Fibroblast of villous mesenchyme (primary cell): Measurements from ENCODE around the gene TRUB1. TPM values are rescaled to one million over a fixed set of nuclear protein-coding genes. Genes with fewer than 3 reads are reported as not detected.

Experiments used
- DNase-seq: peaks from one replicate; pipeline ENCODE4 v3.0.0-alpha.2; 2010; ENCODE audit warnings: low read depth
- H3K4me3 ChIP-seq: 2 replicates; pipeline ENCODE4 v1.5.1; 2011; ENCODE audit warnings: low read depth, mild to moderate bottlenecking, low read length
- total RNA-seq: library from RNA; depleted of rRNA; stranded (reverse); fragments of >200 nt; gene quantifications from 2 replicates; pipeline ENCODE4 v1.2.3, GENCODE V29; 2012
- TF ChIP-seq, protein P1 (sequence below): IDR thresholded peaks from 2 replicates; pipeline ENCODE4 v1.5.1; 2012; ENCODE audit warnings: low read depth, mild to moderate bottlenecking, low read length; ENCODE audit not compliant: insufficient read depth

The TRUB1 gene
- total RNA-seq, 1 donor = 42.3 TPM

DNA sequence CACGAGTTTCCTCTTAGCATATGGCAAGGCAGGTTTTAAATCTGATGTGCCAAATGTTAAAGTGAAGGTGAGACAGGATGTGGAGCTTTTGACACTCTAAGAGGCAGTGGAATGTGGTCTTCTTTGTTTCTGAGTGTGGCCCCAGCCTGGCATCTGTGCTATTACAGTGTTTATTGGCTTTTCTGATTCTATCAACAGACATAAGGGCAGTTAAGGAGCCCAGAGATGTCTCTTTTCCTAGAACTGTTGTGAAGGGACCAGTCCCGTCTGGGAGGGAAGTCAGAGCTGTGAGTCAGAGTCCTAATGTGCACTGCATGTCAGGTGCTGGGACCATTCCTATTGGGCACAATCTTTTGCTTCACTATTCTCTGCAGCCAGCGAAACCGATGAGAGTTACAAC, 32.5 kb downstream of the TRUB1 start:
- DNase-seq = no peak
- no peak overlapping the region for H3K4me3 ChIP-seq
- TF ChIP-seq, protein P1, sequence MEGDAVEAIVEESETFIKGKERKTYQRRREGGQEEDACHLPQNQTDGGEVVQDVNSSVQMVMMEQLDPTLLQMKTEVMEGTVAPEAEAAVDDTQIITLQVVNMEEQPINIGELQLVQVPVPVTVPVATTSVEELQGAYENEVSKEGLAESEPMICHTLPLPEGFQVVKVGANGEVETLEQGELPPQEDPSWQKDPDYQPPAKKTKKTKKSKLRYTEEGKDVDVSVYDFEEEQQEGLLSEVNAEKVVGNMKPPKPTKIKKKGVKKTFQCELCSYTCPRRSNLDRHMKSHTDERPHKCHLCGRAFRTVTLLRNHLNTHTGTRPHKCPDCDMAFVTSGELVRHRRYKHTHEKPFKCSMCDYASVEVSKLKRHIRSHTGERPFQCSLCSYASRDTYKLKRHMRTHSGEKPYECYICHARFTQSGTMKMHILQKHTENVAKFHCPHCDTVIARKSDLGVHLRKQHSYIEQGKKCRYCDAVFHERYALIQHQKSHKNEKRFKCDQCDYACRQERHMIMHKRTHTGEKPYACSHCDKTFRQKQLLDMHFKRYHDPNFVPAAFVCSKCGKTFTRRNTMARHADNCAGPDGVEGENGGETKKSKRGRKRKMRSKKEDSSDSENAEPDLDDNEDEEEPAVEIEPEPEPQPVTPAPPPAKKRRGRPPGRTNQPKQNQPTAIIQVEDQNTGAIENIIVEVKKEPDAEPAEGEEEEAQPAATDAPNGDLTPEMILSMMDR = no peak

DNA sequence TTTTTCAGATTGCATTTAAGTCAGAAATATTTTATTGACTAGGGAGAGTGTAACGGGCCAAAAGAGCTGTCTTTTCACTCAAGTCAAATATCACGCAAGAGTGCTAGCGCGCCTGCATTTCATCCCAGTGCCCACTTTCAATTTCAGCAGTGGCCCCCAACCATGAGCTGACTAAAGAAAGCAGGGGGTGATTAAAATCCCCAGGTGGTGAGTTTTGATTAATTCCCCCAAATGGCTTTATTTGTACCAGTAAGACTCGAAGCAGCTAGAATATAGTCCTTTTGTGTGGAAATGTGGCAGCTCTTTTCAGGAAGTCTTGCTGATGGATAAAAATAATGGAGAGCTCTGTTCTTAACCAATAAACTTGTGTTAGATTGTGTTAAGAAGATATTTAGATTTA, 35.3 kb downstream of the TRUB1 start:
- DNase-seq = peak; percentile 29
- TF ChIP-seq, protein P1 = no peak
- H3K4me3 ChIP-seq = no peak overlapping the region

DNA sequence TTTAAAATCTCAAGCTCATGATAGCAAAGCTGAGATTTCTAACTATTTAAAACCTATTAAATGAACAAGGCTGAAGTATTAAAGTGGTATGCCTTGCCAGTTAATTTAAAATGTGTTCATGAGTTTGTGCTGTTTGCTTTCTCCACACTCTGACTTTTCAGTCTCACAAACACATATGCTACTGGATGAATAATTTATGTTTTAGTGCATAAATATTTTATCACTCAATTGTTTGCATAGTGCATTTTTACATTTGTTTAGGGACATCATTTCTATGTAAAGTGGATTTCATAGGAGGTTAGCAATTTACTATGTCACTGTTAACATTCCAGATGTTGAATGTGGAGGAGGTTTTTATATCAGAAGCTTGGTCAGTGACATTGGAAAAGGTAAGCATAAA, 36.0 kb downstream of the TRUB1 start:
- TF ChIP-seq, protein P1 = no peak
- H3K4me3 ChIP-seq = no peak overlapping the region
- no peak for DNase-seq

DNA sequence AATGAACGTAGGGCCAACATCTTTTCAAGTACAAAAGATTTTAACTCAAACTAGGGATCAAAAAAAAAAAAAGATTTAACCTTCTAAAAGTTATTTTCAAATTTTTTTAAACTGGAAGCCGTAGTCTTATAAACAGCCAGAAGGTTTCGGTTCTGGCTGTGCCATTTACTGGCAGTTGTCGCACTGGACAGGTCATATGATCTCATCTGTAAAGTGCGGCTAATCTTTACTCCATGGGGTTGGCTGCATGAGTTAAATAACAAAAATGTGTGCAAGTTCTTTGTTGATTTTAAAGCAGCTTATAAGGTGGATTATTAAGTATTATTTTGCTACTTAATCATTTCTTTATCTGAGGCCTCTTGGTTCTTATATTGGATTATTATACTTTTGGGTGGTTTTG, 36.6 kb downstream of the TRUB1 start:
- no peak for DNase-seq
- H3K4me3 ChIP-seq = no peak overlapping the region
- TF ChIP-seq, protein P1 = no peak

DNA sequence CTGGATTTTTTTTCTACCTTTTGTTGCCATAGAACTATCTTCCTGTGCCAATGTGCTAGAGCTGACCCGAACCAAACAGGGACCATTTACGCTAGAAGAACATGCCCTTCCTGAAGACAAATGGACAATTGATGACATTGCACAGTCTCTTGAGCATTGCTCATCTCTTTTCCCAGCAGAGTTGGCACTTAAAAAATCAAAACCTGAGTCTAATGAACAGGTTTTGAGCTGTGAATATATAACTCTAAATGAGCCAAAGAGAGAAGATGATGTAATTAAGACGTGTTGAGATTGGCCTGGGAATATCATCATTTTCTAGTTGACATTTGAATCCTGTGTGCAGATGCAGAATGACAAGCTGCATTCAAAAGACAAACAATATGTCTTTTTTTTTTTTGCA, 37.1 kb downstream of the TRUB1 start:
- no peak overlapping the region for H3K4me3 ChIP-seq
- DNase-seq = no peak
- TF ChIP-seq, protein P1 = no peak

DNA sequence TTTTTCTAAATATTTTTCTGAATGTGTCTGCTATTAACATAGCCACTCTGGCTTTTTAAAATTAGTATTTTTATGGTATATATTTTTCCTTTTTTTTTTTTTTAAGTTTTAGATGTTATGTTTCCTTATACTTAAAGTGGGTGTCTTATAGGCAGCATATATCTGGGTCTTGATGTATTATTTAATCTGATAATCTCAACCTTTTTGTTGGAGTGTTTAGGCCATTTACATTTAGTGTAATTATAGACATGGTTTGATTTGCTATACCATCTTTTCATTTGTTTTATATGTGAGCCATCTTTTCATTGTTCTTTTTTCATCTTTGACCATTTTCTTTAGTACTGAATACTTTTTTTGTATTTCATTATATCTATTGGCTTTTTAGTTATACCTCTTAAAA, 45.0 kb downstream of the TRUB1 start:
- no peak overlapping the region for H3K4me3 ChIP-seq
- TF ChIP-seq, protein P1 = no peak
- DNase-seq = no peak

DNA sequence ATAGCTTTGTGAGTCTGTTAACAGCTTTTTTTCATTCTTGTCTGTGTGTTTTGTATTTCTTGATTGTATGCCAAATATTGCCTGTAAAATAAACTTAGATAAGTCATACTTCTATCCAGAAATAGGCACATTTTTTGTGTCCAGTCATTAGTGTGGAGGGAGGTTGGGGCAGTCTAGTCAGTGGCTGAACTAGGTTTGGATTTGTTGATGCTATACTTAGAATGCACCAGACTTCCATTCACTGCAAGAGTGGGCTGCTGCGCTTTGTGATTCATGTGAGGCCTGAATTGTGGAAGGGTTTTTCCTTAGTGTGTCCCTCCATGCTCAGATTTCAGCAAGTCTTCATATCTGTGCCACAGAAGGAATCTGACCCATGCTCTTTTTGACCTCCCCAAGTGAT, 50.0 kb downstream of the TRUB1 start:
- peak; percentile 24 for DNase-seq
- TF ChIP-seq, protein P1 = no peak
- H3K4me3 ChIP-seq = no peak overlapping the region
